Astrocyte (in vitro differentiated cells and primary cell): ENCODE results near the gene GRAMD1B. TPM values are rescaled to one million over a fixed set of nuclear protein-coding genes. Genes with fewer than 3 reads are reported as not detected.
A peak's percentile ranks its signal among the peaks of the same experiment; 100 is the strongest.
"Not testable (repeated sequence)": the region's sequence is repeated elsewhere in the genome, so short reads cannot be mapped to it uniquely, and the experiment has no call there.

Experiments
- DNase-seq: peaks from one replicate; pipeline ENCODE4 v3.0.0-alpha.2; 2010; ENCODE audit warnings: low read depth
- FAIRE-seq: peaks from 2 replicates; lab custom pipeline; 2011; peaks lifted over from hg19 to GRCh38; lab: Jason Lieb, UNC
- H2AFZ ChIP-seq: 2 replicates; pipeline ENCODE4 v1.6.0; 2012; ENCODE audit warnings: low read depth, low read length, inconsistent platforms
- H3K27ac ChIP-seq: 2 replicates; pipeline ENCODE4 v1.5.1; 2011; ENCODE audit warnings: low read depth, low read length, inconsistent platforms
- H3K27me3 ChIP-seq: 2 replicates; pipeline ENCODE4 v1.6.0; 2011; ENCODE audit warnings: low read length, inconsistent platforms; ENCODE audit not compliant: insufficient read depth
- H3K36me3 ChIP-seq: 2 replicates; pipeline ENCODE4 v1.5.1; 2011; ENCODE audit warnings: low read length, inconsistent platforms; ENCODE audit not compliant: insufficient read depth
- H3K4me1 ChIP-seq: 2 replicates; pipeline ENCODE4 v1.5.1; 2011; ENCODE audit warnings: low read length, inconsistent platforms; ENCODE audit not compliant: insufficient read depth
- H3K4me2 ChIP-seq: 2 replicates; pipeline ENCODE4 v1.6.0; 2012; ENCODE audit warnings: low read length, inconsistent platforms
- H3K4me3 ChIP-seq: 2 replicates; pipeline ENCODE4 v1.5.1; 2011; ENCODE audit warnings: low read depth, mild to moderate bottlenecking, low read length, inconsistent platforms; ENCODE audit not compliant: insufficient read depth
- H3K79me2 ChIP-seq: 2 replicates; pipeline ENCODE4 v1.6.0; 2012; ENCODE audit warnings: mild to moderate bottlenecking, low read length, inconsistent platforms; ENCODE audit not compliant: insufficient read depth
- H3K9ac ChIP-seq: 2 replicates; pipeline ENCODE4 v1.6.0; 2012; ENCODE audit warnings: mild to moderate bottlenecking, low read length, inconsistent platforms
- H3K9me3 ChIP-seq: 2 replicates; pipeline ENCODE4 v1.5.1; 2012; ENCODE audit warnings: low read depth, mild to moderate bottlenecking, low read length, inconsistent platforms; ENCODE audit not compliant: insufficient read depth
- H4K20me1 ChIP-seq: 2 replicates; pipeline ENCODE4 v1.6.0; 2012; ENCODE audit warnings: low read length, inconsistent platforms; ENCODE audit not compliant: insufficient read depth
- H3K27ac Mint-ChIP-seq: one replicate; pipeline ENCODE4 v1.8.0; 2021; ENCODE audit warnings: mild to moderate bottlenecking, mixed read lengths; ENCODE audit not compliant: unreplicated experiment
- H3K27me3 Mint-ChIP-seq: one replicate; pipeline ENCODE4 v1.8.0; 2021; ENCODE audit warnings: low read depth, mixed read lengths; ENCODE audit not compliant: unreplicated experiment
- H3K36me3 Mint-ChIP-seq: one replicate; pipeline ENCODE4 v1.8.0; 2021; ENCODE audit warnings: low read depth, mixed read lengths; ENCODE audit not compliant: unreplicated experiment
- H3K4me1 Mint-ChIP-seq: one replicate; pipeline ENCODE4 v1.8.0; 2021; ENCODE audit warnings: low read depth, mixed read lengths; ENCODE audit not compliant: unreplicated experiment
- H3K4me3 Mint-ChIP-seq: one replicate; pipeline ENCODE4 v1.8.0; 2021; ENCODE audit warnings: mild to moderate bottlenecking, moderate library complexity, mixed read lengths; ENCODE audit not compliant: unreplicated experiment
- H3K9me3 Mint-ChIP-seq: one replicate; pipeline ENCODE4 v1.8.0; 2021; ENCODE audit warnings: mild to moderate bottlenecking, mixed read lengths; ENCODE audit not compliant: unreplicated experiment
- CTCF ChIP-seq: IDR thresholded peaks from 2 replicates; pipeline ENCODE4 v1.5.1; 2011; ENCODE audit warnings: low read depth, mild to moderate bottlenecking, inconsistent platforms, low read length, moderate library complexity; ENCODE audit not compliant: insufficient read depth
- EZH2 ChIP-seq: IDR thresholded peaks from 2 replicates; pipeline ENCODE4 v1.6.1; 2012; ENCODE audit warnings: mild to moderate bottlenecking, low read length, inconsistent platforms; ENCODE audit not compliant: insufficient read depth
- total RNA-seq: library from RNA; stranded (reverse); gene quantifications from 2 replicates; pipeline ENCODE4 v1.2.1, GENCODE V29; 2021

The GRAMD1B gene
- total RNA-seq, 1 donor from 2014 or later, result 6.5 TPM

- Histone ChIP-seq H3K36me3 (no peaks in the 10 kb centered on the region), H3K4me2 (peak overlapping the region; percentile 98), H3K27me3 (peaks cover 20% of the 10 kb centered on the region), H3K79me2 (no peaks in the 10 kb centered on the region), H3K27ac (no peak overlapping the region), H3K4me1 (peaks cover 6% of the 10 kb centered on the region), H4K20me1 (no peaks in the 10 kb centered on the region), H2AFZ (peak overlapping the region; percentile 97), H3K4me3 (peak overlapping the region; percentile 69), H3K9ac (no peak overlapping the region), H3K9me3 (no peaks in the 10 kb centered on the region)
- H3K4me3 Mint-ChIP-seq, result peak overlapping the region; percentile 86
- peaks cover 22% of the 10 kb centered on the region for H3K27me3 Mint-ChIP-seq
- H3K27ac Mint-ChIP-seq, result no peak overlapping the region
- H3K4me1 Mint-ChIP-seq, result peaks cover 4% of the 10 kb centered on the region
- H3K36me3 Mint-ChIP-seq, result no peaks in the 10 kb centered on the region
- DNase-seq, result peak; percentile 49
- no peak for FAIRE-seq
- H3K9me3 Mint-ChIP-seq, result no peaks in the 10 kb centered on the region
- TF ChIP-seq CTCF (no peak), EZH2 (no peak)
Observed at GRCh38 chr11:123653827-123654565, 223.9 kb downstream of the GRAMD1B start.

- Mint-ChIP-seq H3K4me3 (peak within 1 kb of the TSS; percentile 86), H3K36me3 (no peaks in the 10 kb centered on the region), H3K27me3 (peaks cover 22% of the 10 kb centered on the region), H3K4me1 (peaks cover 4% of the 10 kb centered on the region), H3K27ac (peak within 1 kb of the TSS; percentile 73), H3K9me3 (no peaks in the 10 kb centered on the region)
- Histone ChIP-seq H2AFZ (peak within 1 kb of the TSS; percentile 97), H3K9me3 (no peaks in the 10 kb centered on the region), H3K27ac (no peak within 1 kb of the TSS), H3K9ac (peak within 1 kb of the TSS; percentile 73), H3K27me3 (peaks cover 20% of the 10 kb centered on the region), H3K4me2 (peak within 1 kb of the TSS; percentile 98), H3K79me2 (no peaks in the 10 kb centered on the region), H3K36me3 (no peaks in the 10 kb centered on the region), H3K4me1 (peaks cover 6% of the 10 kb centered on the region), H3K4me3 (peak within 1 kb of the TSS; percentile 69), H4K20me1 (no peaks in the 10 kb centered on the region)
- DNase-seq, result peak; percentile 74
- no peak for FAIRE-seq
- no peak for TF ChIP-seq CTCF
- no peak for TF ChIP-seq EZH2
Observed at GRCh38 chr11:123654566-123655081, 224.6 kb downstream of the GRAMD1B start, which contains the start of gene SCN3B. Gene SCN3B, minus strand, starts transcription at chr11:123654624. Its CDS starts 823 bp downstream, at chr11:123653801.

- H3K9me3 Mint-ChIP-seq, result no peaks in the 10 kb centered on the region
- Histone ChIP-seq H3K27me3 (peaks cover 2% of the 10 kb centered on the region), H4K20me1 (no peaks in the 10 kb centered on the region), H3K27ac (no peak overlapping the region), H3K79me2 (no peaks in the 10 kb centered on the region), H3K4me2 (no peak overlapping the region), H3K4me1 (no peaks in the 10 kb centered on the region), H3K36me3 (no peaks in the 10 kb centered on the region), H3K9me3 (no peaks in the 10 kb centered on the region), H3K4me3 (no peak overlapping the region), H2AFZ (no peak overlapping the region), H3K9ac (no peak overlapping the region)
- H3K4me3 Mint-ChIP-seq, result no peak overlapping the region
- no peak for TF ChIP-seq CTCF
- TF ChIP-seq EZH2, result no peak
- FAIRE-seq (no peak), DNase-seq (no peak)
- H3K4me1 Mint-ChIP-seq, result peaks cover 4% of the 10 kb centered on the region
- H3K27ac Mint-ChIP-seq, result no peak overlapping the region
- H3K27me3 Mint-ChIP-seq, result peaks cover 2% of the 10 kb centered on the region
- no peaks in the 10 kb centered on the region for H3K36me3 Mint-ChIP-seq
Observed at GRCh38 chr11:123659311-123659710, 229.2 kb downstream of the GRAMD1B start.

GRCh38 chr11:123659965-123660364 is 229.9 kb downstream of the GRAMD1B start:
- not testable (repeated sequence) for H3K4me2 ChIP-seq, H3K9me3 ChIP-seq, H4K20me1 ChIP-seq, H2AFZ ChIP-seq, H3K4me3 Mint-ChIP-seq, H3K36me3 ChIP-seq, H3K27me3 Mint-ChIP-seq, H3K4me1 ChIP-seq, H3K9ac ChIP-seq, H3K4me3 ChIP-seq, H3K4me1 Mint-ChIP-seq, H3K79me2 ChIP-seq, H3K36me3 Mint-ChIP-seq, H3K27me3 ChIP-seq, FAIRE-seq, DNase-seq, H3K27ac ChIP-seq, H3K9me3 Mint-ChIP-seq, H3K27ac Mint-ChIP-seq
